LNCaP clone FGC (cell line): Measurements from ENCODE around the gene EMX1.

Source experiments
- DNase-seq: peaks from one replicate; pipeline ENCODE4 v3.0.0-alpha.2; 2011; ENCODE audit warnings: low read depth
- H3K4me3 ChIP-seq: 2 replicates; pipeline ENCODE4 v1.5.1; 2011; ENCODE audit warnings: mild to moderate bottlenecking, low read depth, low read length, control low read depth
- TF ChIP-seq, protein P1 (sequence below): IDR thresholded peaks from 2 replicates; pipeline ENCODE4 v1.5.1; 2012; ENCODE audit warnings: mild to moderate bottlenecking; ENCODE audit not compliant: control insufficient read depth, insufficient read depth; ENCODE audit errors: extremely low read depth

The EMX1 gene

DNA sequence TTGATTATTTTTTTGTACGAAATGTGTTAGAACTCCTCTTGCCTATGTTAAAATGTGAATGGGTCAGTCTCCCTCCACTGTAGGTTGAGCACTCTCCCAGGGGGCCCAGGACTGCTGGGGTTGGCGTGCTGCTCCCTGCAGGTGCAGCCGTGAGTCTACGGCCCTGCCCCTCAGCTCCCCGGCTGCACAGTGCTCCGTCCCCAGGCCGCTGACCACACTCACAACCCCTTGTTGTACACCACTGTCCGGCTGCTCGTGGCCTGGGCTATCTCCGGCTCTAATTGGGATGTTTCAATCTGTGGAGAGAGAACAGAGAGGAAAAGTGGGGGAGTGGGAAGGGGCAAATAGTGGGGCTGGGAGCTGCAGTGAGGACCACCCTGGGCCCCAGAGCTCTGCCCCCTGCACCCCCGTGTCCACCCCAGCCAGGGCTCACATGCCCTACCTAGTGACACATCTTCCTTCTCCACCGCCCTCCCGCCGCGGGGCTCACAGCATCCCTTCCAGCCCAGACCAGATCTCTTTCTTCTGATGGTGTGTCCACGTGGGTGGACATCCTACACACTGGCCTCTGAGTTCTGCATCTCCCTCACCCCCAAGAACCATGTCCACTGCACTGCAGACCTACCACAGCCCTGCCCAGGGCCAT, 27.6 kb downstream of the EMX1 start:
- TF ChIP-seq, protein P1, sequence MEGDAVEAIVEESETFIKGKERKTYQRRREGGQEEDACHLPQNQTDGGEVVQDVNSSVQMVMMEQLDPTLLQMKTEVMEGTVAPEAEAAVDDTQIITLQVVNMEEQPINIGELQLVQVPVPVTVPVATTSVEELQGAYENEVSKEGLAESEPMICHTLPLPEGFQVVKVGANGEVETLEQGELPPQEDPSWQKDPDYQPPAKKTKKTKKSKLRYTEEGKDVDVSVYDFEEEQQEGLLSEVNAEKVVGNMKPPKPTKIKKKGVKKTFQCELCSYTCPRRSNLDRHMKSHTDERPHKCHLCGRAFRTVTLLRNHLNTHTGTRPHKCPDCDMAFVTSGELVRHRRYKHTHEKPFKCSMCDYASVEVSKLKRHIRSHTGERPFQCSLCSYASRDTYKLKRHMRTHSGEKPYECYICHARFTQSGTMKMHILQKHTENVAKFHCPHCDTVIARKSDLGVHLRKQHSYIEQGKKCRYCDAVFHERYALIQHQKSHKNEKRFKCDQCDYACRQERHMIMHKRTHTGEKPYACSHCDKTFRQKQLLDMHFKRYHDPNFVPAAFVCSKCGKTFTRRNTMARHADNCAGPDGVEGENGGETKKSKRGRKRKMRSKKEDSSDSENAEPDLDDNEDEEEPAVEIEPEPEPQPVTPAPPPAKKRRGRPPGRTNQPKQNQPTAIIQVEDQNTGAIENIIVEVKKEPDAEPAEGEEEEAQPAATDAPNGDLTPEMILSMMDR = no peak
- no peak for DNase-seq
- H3K4me3 ChIP-seq = no peak overlapping the region

DNA sequence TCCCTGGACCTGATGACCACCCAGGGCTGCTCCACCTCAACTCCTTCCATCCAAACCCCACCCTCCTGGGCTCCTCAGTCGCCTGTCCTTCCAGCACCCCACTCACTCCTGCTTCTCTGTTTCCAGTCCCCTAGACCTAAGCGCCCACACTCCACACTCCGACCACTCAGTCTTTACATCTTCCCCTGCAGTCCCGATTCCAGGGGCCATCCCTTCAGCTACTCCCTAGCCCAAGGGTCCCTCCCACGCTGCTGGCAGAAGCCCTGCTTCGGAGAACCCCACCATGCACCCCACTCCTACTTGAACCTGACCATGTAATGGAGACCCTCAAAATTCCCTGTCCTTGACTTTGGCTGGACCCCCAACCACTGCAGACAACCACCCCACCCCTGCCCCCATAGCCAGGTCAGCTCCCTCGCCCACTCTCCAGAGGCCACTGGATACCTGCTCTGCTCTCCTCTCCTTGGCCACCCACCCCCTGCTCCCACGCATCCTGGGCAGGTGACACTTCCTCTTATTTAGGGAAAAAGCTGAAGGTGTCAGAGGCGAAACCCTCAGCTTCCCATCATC, 28.2 kb downstream of the EMX1 start:
- TF ChIP-seq, protein P1 = no peak
- DNase-seq = no peak
- H3K4me3 ChIP-seq = no peak overlapping the region

DNA sequence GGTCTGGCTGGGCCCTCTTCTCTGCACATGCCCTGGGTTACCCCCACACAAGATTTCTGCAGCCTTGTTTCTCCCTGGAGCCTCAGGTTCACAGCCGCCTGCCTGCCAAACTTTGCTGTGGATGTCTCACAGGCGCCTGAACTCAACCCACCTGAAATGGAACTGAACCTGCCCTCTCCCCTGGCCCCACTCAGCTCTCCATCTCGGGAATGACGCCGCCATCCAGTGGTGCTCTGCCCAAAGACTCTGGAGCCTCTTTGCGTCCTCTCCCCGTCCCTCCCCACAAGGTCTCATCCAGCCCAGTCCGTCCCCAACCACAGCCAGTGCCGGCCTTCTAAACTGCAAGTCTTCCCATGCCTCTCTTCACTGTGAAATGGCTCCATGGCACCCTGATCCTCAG, 29.1 kb downstream of the EMX1 start:
- DNase-seq = no peak
- TF ChIP-seq, protein P1 = no peak
- no peak overlapping the region for H3K4me3 ChIP-seq

DNA sequence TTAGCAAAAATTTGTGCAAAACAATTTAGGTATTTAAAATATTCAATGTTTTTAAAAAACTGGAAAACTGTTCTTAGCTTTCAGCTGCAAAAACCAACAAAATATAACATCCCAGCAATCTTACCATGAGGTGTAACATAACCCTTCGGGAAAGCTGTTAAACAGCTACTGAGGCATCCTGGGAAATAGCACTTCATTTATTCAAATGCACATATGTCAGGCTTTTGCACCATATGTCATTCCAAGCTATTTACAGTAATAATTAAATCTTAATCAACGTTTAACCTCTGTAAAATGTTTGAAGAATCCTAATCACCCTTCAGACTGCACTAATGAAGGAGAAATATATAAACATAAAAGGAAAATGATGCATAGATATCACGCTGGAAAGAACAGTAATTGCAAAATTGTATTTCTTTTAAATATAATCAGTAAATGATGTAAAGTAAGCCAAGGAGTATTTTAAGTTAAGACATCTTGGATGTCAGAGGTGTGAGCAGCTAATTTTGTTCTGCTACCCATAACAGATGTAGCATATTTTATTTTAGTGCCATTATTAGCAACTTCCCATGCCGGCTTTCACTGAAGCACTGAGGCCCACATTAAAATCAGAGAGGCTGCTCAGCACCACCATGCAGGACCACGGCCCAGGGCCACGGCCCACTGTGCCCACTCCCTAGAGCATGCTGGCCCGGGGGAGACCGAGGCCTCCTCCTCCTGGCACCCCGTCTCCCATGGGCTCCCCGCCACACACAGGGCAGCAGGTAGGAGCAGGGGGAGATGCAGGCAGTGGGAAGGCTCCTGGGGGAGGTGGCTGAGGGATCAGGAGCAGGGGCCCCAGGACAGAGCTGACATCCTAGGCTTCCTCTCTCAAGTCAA, 30.9 kb downstream of the EMX1 start:
- DNase-seq = no peak
- no peak overlapping the region for H3K4me3 ChIP-seq
- TF ChIP-seq, protein P1 = no peak

DNA sequence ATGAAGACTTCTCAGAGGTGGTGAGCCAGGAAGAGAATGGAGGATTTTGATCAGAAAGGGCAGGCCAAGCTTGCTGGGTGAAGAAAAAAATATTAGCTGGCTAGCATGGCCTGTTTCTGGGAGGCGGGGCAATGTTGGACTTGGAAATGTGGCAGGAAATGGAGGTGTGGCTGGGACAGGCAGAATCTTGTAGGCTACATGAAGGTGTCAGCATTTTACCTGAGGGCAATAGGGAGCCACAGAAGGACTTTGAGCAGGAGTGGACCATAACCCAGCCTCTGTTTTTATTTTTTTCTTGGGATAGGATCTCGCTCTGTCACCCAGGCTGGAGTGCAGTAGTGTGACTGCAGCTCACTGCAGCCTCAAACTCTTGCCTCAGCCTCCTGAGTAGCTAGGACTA, 31.7 kb downstream of the EMX1 start:
- no peak overlapping the region for H3K4me3 ChIP-seq
- TF ChIP-seq, protein P1 = no peak
- DNase-seq = no peak

DNA sequence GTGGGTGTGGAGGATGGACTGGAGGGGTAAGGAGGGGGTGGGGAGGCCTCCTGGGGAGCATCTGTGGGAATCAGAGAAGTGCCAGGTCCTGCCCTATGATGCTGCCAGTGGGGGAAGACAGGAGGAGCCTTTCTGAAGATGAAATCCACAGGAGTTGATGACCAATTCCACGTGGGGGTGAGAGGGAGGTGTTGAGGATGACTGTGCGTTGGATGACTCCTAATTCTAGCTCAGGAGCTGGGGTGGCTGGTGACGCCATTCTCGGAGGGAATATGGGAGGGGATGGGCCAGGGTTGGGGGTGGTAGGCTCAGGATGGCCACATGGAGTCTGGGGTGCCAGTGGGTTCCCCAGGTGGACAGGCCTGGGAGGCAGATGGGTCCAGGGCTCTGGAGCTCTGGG, 32.3 kb downstream of the EMX1 start:
- DNase-seq = no peak
- no peak overlapping the region for H3K4me3 ChIP-seq
- TF ChIP-seq, protein P1 = no peak
